ENCODE measurements around the gene SUMO3.

- TF ChIP-seq CTCF (IDR thresholded peaks at IDR 0.05) (no peak), POLR2A (IDR thresholded peaks at IDR 0.05) (no peak), POLR2AphosphoS5 (IDR thresholded peaks at IDR 0.05) (no peak), EP300 (IDR thresholded peaks at IDR 0.05) (no peak)
Measured at GRCh38 chr21:44866780-44867179, 48.9 kb upstream of the SUMO3 start.

Measured in suprapubic skin (tissue), 4 donors.